AG04450 (cell line): ENCODE data around the gene PDSS2. TPM values are rescaled to one million over a fixed set of nuclear protein-coding genes. Genes with fewer than 3 reads are reported as not detected.
"Not testable (repeated sequence)": the region's sequence is repeated elsewhere in the genome, so short reads cannot be mapped to it uniquely, and the experiment has no call there.

Experiments used
- CTCF ChIA-PET: fragments of 300-600, 350-600 bp; formaldehyde crosslinking; extraction: SDS; loops from one replicate; lab custom pipeline; 2022; ENCODE audit warnings: antibody characterized with exemption, inconsistent platforms; lab: Charles Lee
- POLR2A ChIA-PET: fragments of 350-600 bp; formaldehyde crosslinking; extraction: SDS; loops from one replicate; lab custom pipeline; 2021; ENCODE audit warnings: antibody characterized with exemption, inconsistent platforms; lab: Yijun Ruan, JAX
- DNase-seq: peaks from one replicate; pipeline ENCODE4 v3.0.0-alpha.2; 2011; ENCODE audit warnings: low read depth, low spot score
- H3K27ac ChIP-seq: one replicate; pipeline ENCODE4 v1.5.1; 2012; ENCODE audit warnings: low read depth, low read length, control low read depth
- H3K27me3 ChIP-seq: one replicate; pipeline ENCODE4 v1.6.0; 2012; ENCODE audit warnings: low read length; ENCODE audit not compliant: control insufficient read depth, insufficient read depth
- H3K4me3 ChIP-seq: 2 replicates; pipeline ENCODE4 v1.5.1; 2011; ENCODE audit warnings: mild to moderate bottlenecking, low read depth, low read length, control low read depth
- H3K9me3 ChIP-seq: 2 replicates; pipeline ENCODE4 v1.5.1; 2012; ENCODE audit warnings: low read length; ENCODE audit not compliant: control insufficient read depth, insufficient read depth
- polyA plus RNA-seq: library from polyadenylated mRNA; depleted of rRNA; stranded (reverse); fragments of >200 nt; gene quantifications from 2 replicates; pipeline ENCODE4 v1.2.3, GENCODE V29; 2011
- TF ChIP-seq, protein P1 (sequence below): IDR thresholded peaks from 2 replicates; pipeline ENCODE4 v1.5.1; 2011; ENCODE audit warnings: low read depth, low read length, control low read depth, inconsistent platforms

PDSS2 gene
- polyA plus RNA-seq, 1 experiment, result 19.1 TPM

DNA sequence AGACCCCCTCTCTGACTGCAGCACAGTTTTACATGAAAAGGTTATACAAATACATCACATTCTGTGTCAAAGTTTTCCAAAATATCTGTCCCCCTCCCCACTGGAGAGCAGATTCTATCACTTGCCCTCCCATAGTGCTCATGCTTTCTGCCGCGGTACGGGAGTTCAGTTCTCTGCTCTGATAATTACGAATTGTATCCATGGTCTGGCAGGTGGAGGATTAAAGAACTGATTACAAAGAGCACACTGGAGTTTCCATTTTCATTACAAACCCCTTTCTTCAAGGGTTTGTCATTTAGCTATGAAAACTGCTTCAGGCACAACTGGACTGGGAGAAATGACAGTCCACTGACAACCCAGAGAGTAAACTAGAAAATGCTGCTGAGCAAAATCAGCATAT lies 166.0 kb downstream of the PDSS2 start:
- Histone ChIP-seq H3K4me3 (no peak overlapping the region), H3K27me3 (no peaks in the 10 kb centered on the region), H3K27ac (no peak overlapping the region), H3K9me3 (no peaks in the 10 kb centered on the region)
- DNase-seq, result no peak
- ChIA-PET POLR2A (no interaction called here), CTCF (no interaction called here)
- TF ChIP-seq, protein P1, sequence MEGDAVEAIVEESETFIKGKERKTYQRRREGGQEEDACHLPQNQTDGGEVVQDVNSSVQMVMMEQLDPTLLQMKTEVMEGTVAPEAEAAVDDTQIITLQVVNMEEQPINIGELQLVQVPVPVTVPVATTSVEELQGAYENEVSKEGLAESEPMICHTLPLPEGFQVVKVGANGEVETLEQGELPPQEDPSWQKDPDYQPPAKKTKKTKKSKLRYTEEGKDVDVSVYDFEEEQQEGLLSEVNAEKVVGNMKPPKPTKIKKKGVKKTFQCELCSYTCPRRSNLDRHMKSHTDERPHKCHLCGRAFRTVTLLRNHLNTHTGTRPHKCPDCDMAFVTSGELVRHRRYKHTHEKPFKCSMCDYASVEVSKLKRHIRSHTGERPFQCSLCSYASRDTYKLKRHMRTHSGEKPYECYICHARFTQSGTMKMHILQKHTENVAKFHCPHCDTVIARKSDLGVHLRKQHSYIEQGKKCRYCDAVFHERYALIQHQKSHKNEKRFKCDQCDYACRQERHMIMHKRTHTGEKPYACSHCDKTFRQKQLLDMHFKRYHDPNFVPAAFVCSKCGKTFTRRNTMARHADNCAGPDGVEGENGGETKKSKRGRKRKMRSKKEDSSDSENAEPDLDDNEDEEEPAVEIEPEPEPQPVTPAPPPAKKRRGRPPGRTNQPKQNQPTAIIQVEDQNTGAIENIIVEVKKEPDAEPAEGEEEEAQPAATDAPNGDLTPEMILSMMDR, result no peak

DNA sequence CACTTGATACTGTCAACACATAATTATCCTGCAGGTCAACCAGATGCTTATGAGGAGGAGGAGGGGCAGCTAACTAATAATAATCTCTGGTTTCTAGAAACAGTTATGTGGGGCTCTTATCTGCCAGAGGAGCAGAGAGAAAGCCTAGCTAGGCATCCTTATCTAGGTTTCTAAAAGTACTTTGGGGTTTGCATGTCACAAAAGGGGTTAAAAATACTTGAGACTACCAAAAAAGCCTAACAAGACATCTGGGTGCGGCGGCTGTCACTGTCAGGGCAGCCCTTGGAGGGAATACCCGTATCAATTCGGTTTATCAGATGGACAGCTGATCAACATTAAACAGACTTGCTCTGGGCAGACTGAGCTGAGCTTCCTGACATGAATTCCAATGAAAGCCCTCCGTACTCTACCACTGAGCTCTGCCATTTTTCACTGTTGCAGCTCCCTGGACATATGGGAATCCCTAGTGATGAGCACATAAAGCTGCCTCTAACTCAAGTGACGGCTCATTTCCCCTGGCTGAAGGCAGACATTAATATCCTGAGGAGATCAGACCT lies 166.6 kb downstream of the PDSS2 start:
- no peaks in the 10 kb centered on the region for H3K9me3 ChIP-seq
- no peak for DNase-seq
- no peak overlapping the region for H3K27ac ChIP-seq
- TF ChIP-seq, protein P1, result no peak
- H3K4me3 ChIP-seq, result no peak overlapping the region
- H3K27me3 ChIP-seq, result no peaks in the 10 kb centered on the region
- ChIA-PET POLR2A (no interaction called here), CTCF (interaction anchor here (1.0 to 1.5 kb wide), 2 partner anchors 25 to 166 kb away, joined by 3 to 4 read pairs; partner anchors contain the start of gene PDSS2)

DNA sequence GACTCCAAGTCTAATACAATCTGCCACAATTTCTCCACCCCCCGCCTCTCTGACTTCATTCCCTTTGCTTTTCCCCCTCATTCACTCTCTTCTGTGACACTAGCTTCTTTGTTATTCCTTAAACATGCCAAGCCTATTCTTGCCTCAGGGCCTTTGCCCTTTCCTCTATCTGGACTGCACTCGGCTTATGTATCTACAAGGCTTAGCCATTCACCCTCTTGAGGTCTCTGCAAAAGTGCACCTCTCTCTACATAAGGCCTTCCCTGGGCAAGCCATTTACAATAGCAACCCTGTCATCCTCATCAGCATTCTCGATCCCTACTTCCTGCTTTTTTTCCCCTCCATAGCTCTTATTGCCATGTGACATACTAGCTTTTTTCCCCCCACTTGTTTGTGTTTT lies 168.9 kb downstream of the PDSS2 start:
- ChIA-PET POLR2A (interaction anchor here (0.8 kb wide), 1 partner anchor 9 kb away, joined by 3 read pairs; no protein-coding TSS in a partner anchor), CTCF (no interaction called here)
- no peak for DNase-seq
- Histone ChIP-seq H3K27me3 (no peaks in the 10 kb centered on the region), H3K27ac (no peak overlapping the region), H3K4me3 (no peak overlapping the region), H3K9me3 (no peaks in the 10 kb centered on the region)
- TF ChIP-seq, protein P1, result no peak

DNA sequence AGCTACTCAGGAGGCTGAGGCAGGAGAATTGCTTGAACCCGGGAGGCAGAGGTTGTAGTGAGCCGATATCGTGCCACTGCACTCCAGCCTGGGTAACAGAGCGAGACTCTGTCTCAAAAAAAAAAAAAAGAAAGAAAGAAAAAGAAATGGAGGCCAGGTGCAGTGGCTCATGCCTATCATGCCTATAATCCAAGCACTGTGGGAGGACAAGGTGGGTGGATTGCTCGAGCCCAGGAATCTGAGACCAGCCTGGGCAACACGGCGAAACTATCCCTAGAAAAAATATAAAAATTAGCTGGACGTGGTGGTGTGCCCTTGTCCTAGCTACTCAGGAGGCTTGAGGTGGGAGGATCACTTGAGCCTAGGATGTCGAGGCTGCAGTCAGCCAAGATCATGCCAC lies 170.1 kb downstream of the PDSS2 start:
- H3K9me3 ChIP-seq, POLR2A ChIA-PET: not testable (repeated sequence)

DNA sequence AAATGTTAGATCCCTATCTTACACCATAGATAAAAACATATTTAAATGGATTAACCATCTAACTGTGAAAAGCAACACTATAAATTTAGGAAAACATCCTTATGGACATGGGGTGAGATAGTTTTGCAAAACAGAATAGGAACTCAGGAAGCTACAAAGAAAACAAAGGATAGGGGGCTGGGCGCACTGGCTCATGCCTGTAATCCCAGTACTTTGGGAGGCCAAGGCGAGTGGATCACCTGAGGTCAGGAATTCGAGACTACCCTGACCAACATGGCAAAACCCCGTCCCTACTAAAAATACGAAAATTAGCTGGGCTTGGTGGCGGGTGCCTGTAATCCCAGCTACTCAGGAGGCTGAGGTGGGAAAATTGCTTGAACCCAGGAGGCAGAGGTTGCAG lies 173.7 kb downstream of the PDSS2 start:
- H3K27ac ChIP-seq, POLR2A ChIA-PET, DNase-seq, H3K9me3 ChIP-seq, H3K4me3 ChIP-seq, H3K27me3 ChIP-seq: not testable (repeated sequence)
- CTCF ChIA-PET, result interaction anchor here (0.7 to 1.6 kb wide), 2 partner anchors 172 to 877 kb away, joined by 4 read pairs; no protein-coding TSS in a partner anchor

More for the DNA sequence above, 170.1 kb downstream of the PDSS2 start:
- H3K27me3 ChIP-seq, DNase-seq, H3K27ac ChIP-seq, H3K4me3 ChIP-seq, CTCF ChIA-PET: not testable (repeated sequence)

DNA sequence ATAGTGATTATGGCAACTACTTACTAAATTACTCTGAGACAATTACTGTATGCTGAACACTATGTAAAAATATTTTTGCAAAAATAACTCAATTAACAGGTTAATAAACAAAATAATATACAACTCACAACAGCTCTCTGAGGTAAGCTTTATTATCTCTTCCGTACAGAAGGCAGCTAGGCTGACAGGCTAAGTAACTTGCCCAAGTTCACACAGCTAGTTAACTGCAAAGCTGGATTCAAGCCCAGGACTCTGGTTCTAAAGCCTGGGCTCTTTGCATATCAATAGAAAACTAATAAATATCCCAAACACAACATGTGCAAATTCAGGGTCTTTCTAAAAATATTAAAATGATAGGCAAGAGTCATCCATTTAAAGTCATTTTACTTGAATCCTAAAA lies 174.6 kb downstream of the PDSS2 start:
- Histone ChIP-seq H3K4me3 (no peak overlapping the region), H3K27ac (no peak overlapping the region), H3K27me3 (no peaks in the 10 kb centered on the region), H3K9me3 (no peaks in the 10 kb centered on the region)
- DNase-seq, result no peak
- ChIA-PET POLR2A (no interaction called here), CTCF (interaction anchor here (0.6 to 1.2 kb wide), 4 partner anchors 32 to 100 kb away, joined by 3 to 7 read pairs (median 4); no protein-coding TSS in a partner anchor)
- TF ChIP-seq, protein P1, result no peak
